ENCODE data around the gene CNBD2. TPM values are rescaled to one million over a fixed set of nuclear protein-coding genes. Genes with fewer than 3 reads are reported as not detected.

The CNBD2 gene
- total and polyA plus RNA-seq, 4 donors = 2.2 to 3.1 (median 2.5) TPM

- Histone ChIP-seq H3K4me1 (ENCODE audit: control insufficient read depth in 4 of 4, insufficient read depth in 4 of 4, low read length in 3 of 4) (peaks cover 0 to 31% (median 16%) of the 10 kb centered on the region in 4 donors), H3K36me3 (ENCODE audit: control insufficient read depth in 4 of 4, insufficient read depth in 3 of 4, low read depth in 1 of 4, low read length in 3 of 4) (no peaks in the 10 kb centered on the region), H3K27me3 (ENCODE audit: control insufficient read depth in 4 of 4, insufficient read depth in 4 of 4, low read length in 3 of 4) (no peaks in the 10 kb centered on the region), H3K4me3 (ENCODE audit: low read depth in 1 of 3, low read length in 3 of 3) (peak overlapping the region; percentile 79 to 92 (median 89)), H3K27ac (ENCODE audit: low read depth in 1 of 2, low read length in 2 of 2) (peak overlapping the region; percentile 95 to 98), H3K9ac (ENCODE audit: low read depth in 1 of 2, low read length in 2 of 2) (peak overlapping the region; percentile 68 to 86), H3K9me3 (ENCODE audit: control insufficient read depth in 4 of 4, low read length in 3 of 4) (no peaks in the 10 kb centered on the region)
- no peak for TF ChIP-seq FOXA1 (IDR thresholded peaks at IDR 0.05)
- no peak for TF ChIP-seq NR2F2 (IDR thresholded peaks at IDR 0.05)
- 51% methylated on average over 6 of the region's 6 CpGs for WGBS
- no peak for DNase-seq (ENCODE audit: low spot score)
These were observed 15.7 kb upstream of the CNBD2 start for GRCh38 chr20:35952480-35953386.

GRCh38 chr20:35953387-35954199 is 14.8 kb upstream of the CNBD2 start:
- under 1% methylated on average over 65 of the region's 65 CpGs for WGBS
- Histone ChIP-seq H3K4me3 (ENCODE audit: low read depth in 1 of 3, low read length in 3 of 3) (peak overlapping the region; percentile 79 to 92 (median 89)), H3K9me3 (ENCODE audit: control insufficient read depth in 4 of 4, low read length in 3 of 4) (no peaks in the 10 kb centered on the region), H3K36me3 (ENCODE audit: control insufficient read depth in 4 of 4, insufficient read depth in 3 of 4, low read depth in 1 of 4, low read length in 3 of 4) (no peaks in the 10 kb centered on the region), H3K27ac (ENCODE audit: low read depth in 1 of 2, low read length in 2 of 2) (peak overlapping the region; percentile 95 to 98), H3K4me1 (ENCODE audit: control insufficient read depth in 4 of 4, insufficient read depth in 4 of 4, low read length in 3 of 4) (peaks cover 0 to 27% (median 16%) of the 10 kb centered on the region in 4 donors), H3K9ac (ENCODE audit: low read depth in 1 of 2, low read length in 2 of 2) (peak overlapping the region; percentile 68 to 86), H3K27me3 (ENCODE audit: control insufficient read depth in 4 of 4, insufficient read depth in 4 of 4, low read length in 3 of 4) (no peaks in the 10 kb centered on the region)
- peak; percentile 69 for DNase-seq (ENCODE audit: low spot score)
- TF ChIP-seq YY1 (IDR thresholded peaks at IDR 0.05) (no peak), NR2F2 (IDR thresholded peaks at IDR 0.05) (no peak), TAF1 (conservative IDR thresholded peaks at IDR 0.05) (no peak), SP1 (IDR thresholded peaks at IDR 0.05) (no peak), GABPA (IDR thresholded peaks at IDR 0.05 in 1 of 2, conservative IDR thresholded peaks at IDR 0.05 in 1 of 2) (no peak), RXRA (IDR thresholded peaks at IDR 0.05) (no peak), HNF4A (conservative IDR thresholded peaks at IDR 0.05) (no peak), RAD21 (IDR thresholded peaks at IDR 0.05) (no peak), HNF4G (IDR thresholded peaks at IDR 0.05) (no peak), FOXA2 (IDR thresholded peaks at IDR 0.05) (no peak), REST (IDR thresholded peaks at IDR 0.05) (no peak), CTCF (IDR thresholded peaks at IDR 0.05; ENCODE audit: low read depth, low read length, missing input control) (no peak), ZBTB33 (IDR thresholded peaks at IDR 0.05) (no peak), FOXA1 (IDR thresholded peaks at IDR 0.05) (no peak), EGR1 (IDR thresholded peaks at IDR 0.05; ENCODE audit: low read depth in 2 of 2) (no peak), ATF3 (IDR thresholded peaks at IDR 0.05) (no peak), JUND (IDR thresholded peaks at IDR 0.05) (no peak), MAX (IDR thresholded peaks at IDR 0.05) (no peak)
